NCI-H128 (cell line): ENCODE results near the gene CELSR1.

Experiments
- DNase-seq: peaks from one replicate; lab custom pipeline; 2025; ENCODE audit not compliant: unreplicated experiment; lab: John Stamatoyannopoulos, UW

CELSR1 gene

GRCh38 chr22:46574993-46575910, 37.8 kb upstream of the CELSR1 start:
- DNase-seq = no peak

- DNase-seq = no peak
Observed at GRCh38 chr22:46574438-46574992, 37.1 kb upstream of the CELSR1 start.

GRCh38 chr22:46573781-46574437, 36.5 kb upstream of the CELSR1 start:
- DNase-seq = no peak

- no peak for DNase-seq
Observed at GRCh38 chr22:46572911-46573780, 35.7 kb upstream of the CELSR1 start.

- no peak for DNase-seq
Observed at GRCh38 chr22:46571642-46572250, 34.3 kb upstream of the CELSR1 start.

- no peak for DNase-seq
Observed at GRCh38 chr22:46569848-46570695, 32.7 kb upstream of the CELSR1 start.

GRCh38 chr22:46569055-46569847, 31.8 kb upstream of the CELSR1 start:
- no peak for DNase-seq

GRCh38 chr22:46568102-46568809, 30.8 kb upstream of the CELSR1 start:
- DNase-seq = no peak

- no peak for DNase-seq
Observed at GRCh38 chr22:46567471-46567870, 30.1 kb upstream of the CELSR1 start.

GRCh38 chr22:46564084-46564714, 26.8 kb upstream of the CELSR1 start:
- no peak for DNase-seq

- peak; percentile 24 for DNase-seq
Observed at GRCh38 chr22:46563381-46564083, 26.1 kb upstream of the CELSR1 start.

- no peak for DNase-seq
Observed at GRCh38 chr22:46561435-46561905, 24.1 kb upstream of the CELSR1 start.

GRCh38 chr22:46560696-46561295, 23.4 kb upstream of the CELSR1 start:
- no peak for DNase-seq

GRCh38 chr22:46557736-46558480, 20.5 kb upstream of the CELSR1 start:
- no peak for DNase-seq

- no peak for DNase-seq
Observed at GRCh38 chr22:46556775-46557174, 19.4 kb upstream of the CELSR1 start.

- no peak for DNase-seq
Observed at GRCh38 chr22:46553189-46553588, 15.8 kb upstream of the CELSR1 start.
